Endothelial cell (in vitro differentiated cells): ENCODE results near the gene MMP11. TPM values are rescaled to one million over a fixed set of nuclear protein-coding genes. Genes with fewer than 3 reads are reported as not detected.

Experiments used
- DNase-seq: peaks from one replicate; pipeline ENCODE4 v3.0.0; 2021; ENCODE audit warnings: low spot score
- H3K27ac Mint-ChIP-seq: one replicate; pipeline ENCODE4 v1.8.0; 2021; ENCODE audit warnings: mixed read lengths, inconsistent platforms; ENCODE audit not compliant: unreplicated experiment
- H3K27me3 Mint-ChIP-seq: one replicate; pipeline ENCODE4 v1.8.0; 2021; ENCODE audit warnings: mild to moderate bottlenecking, moderate library complexity, mixed read lengths, inconsistent platforms; ENCODE audit not compliant: unreplicated experiment
- H3K36me3 Mint-ChIP-seq: one replicate; pipeline ENCODE4 v1.8.0; 2021; ENCODE audit warnings: mild to moderate bottlenecking, low read depth, mixed read lengths, inconsistent platforms; ENCODE audit not compliant: unreplicated experiment
- H3K4me1 Mint-ChIP-seq: one replicate; pipeline ENCODE4 v1.8.0; 2021; ENCODE audit warnings: mild to moderate bottlenecking, mixed read lengths, inconsistent platforms; ENCODE audit not compliant: unreplicated experiment
- H3K4me3 Mint-ChIP-seq: one replicate; pipeline ENCODE4 v1.8.0; 2021; ENCODE audit warnings: mild to moderate bottlenecking, mixed read lengths, inconsistent platforms; ENCODE audit not compliant: unreplicated experiment
- H3K9me3 Mint-ChIP-seq: one replicate; pipeline ENCODE4 v1.8.0; 2021; ENCODE audit warnings: mixed read lengths, inconsistent platforms; ENCODE audit not compliant: unreplicated experiment
- total RNA-seq: library from RNA; stranded (reverse); fragmentation: NEBNext Ultra II Directional; extraction: Animal tissue kit (Norgen Biotek cat#: 25700); gene quantifications from one replicate; pipeline ENCODE4 v1.2.1, GENCODE V29; 2021; ENCODE audit not compliant: unreplicated experiment
- TF ChIP-seq, protein P1 (sequence below): fragments of 200-600 bp; sonication (generic); IDR thresholded peaks from one replicate; pipeline ENCODE4 v1.5.0; 2021; ENCODE audit warnings: antibody characterized with exemption; ENCODE audit not compliant: unreplicated experiment

The MMP11 gene
- total RNA-seq, 1 donor from 2014 or later = 3.4 TPM

DNA sequence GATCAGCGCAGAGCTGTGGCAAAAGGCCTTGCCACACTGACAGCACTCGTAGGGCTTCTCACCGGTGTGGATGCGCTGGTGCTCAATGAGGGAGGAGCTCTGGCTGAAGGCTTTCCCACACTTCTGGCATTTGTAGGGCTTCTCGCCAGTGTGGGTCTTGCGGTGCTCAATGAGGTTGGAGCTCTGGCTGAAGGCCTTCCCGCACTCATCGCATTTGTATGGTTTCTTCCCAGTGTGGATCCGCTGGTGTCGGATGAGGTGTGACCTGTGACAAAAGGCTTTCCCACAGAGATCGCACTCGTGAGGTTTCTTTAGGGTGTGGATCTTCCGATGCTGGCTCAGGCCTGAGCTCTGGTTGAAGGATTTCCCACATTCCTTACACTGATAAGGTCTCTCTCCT lies 28.6 kb upstream of the MMP11 start:
- no peak for DNase-seq
- peaks cover 3% of the 10 kb centered on the region for H3K27me3 Mint-ChIP-seq
- H3K36me3 Mint-ChIP-seq = peaks cover 26% of the 10 kb centered on the region
- peak overlapping the region; percentile 72 for H3K4me3 Mint-ChIP-seq
- H3K9me3 Mint-ChIP-seq = no peaks in the 10 kb centered on the region
- peaks cover 3% of the 10 kb centered on the region for H3K4me1 Mint-ChIP-seq
- no peak overlapping the region for H3K27ac Mint-ChIP-seq
- TF ChIP-seq, protein P1, sequence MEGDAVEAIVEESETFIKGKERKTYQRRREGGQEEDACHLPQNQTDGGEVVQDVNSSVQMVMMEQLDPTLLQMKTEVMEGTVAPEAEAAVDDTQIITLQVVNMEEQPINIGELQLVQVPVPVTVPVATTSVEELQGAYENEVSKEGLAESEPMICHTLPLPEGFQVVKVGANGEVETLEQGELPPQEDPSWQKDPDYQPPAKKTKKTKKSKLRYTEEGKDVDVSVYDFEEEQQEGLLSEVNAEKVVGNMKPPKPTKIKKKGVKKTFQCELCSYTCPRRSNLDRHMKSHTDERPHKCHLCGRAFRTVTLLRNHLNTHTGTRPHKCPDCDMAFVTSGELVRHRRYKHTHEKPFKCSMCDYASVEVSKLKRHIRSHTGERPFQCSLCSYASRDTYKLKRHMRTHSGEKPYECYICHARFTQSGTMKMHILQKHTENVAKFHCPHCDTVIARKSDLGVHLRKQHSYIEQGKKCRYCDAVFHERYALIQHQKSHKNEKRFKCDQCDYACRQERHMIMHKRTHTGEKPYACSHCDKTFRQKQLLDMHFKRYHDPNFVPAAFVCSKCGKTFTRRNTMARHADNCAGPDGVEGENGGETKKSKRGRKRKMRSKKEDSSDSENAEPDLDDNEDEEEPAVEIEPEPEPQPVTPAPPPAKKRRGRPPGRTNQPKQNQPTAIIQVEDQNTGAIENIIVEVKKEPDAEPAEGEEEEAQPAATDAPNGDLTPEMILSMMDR = no peak

DNA sequence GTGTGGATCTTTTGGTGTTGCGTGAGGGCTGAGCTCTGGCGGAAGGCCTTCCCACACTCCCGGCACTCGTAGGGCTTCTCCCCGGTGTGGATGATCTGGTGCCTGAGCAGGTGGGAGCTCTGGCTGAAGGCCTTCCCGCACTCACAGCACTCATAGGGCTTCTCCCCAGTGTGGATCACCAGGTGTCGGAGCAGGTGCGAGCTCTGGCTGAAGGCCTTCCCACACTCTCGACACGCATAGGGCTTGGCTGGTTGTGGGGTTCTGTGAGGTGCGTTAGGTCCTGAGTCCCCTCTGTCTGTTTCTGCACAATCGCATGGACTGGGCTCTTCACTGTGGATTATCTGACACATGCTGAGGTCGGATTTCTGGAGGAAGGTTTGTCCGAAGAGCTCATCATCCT lies 28.2 kb upstream of the MMP11 start:
- Mint-ChIP-seq H3K27me3 (peaks cover 3% of the 10 kb centered on the region), H3K4me1 (peaks cover 3% of the 10 kb centered on the region), H3K9me3 (no peaks in the 10 kb centered on the region), H3K4me3 (peak overlapping the region; percentile 72), H3K27ac (no peak overlapping the region), H3K36me3 (peaks cover 26% of the 10 kb centered on the region)
- no peak for DNase-seq
- TF ChIP-seq, protein P1 = no peak

DNA sequence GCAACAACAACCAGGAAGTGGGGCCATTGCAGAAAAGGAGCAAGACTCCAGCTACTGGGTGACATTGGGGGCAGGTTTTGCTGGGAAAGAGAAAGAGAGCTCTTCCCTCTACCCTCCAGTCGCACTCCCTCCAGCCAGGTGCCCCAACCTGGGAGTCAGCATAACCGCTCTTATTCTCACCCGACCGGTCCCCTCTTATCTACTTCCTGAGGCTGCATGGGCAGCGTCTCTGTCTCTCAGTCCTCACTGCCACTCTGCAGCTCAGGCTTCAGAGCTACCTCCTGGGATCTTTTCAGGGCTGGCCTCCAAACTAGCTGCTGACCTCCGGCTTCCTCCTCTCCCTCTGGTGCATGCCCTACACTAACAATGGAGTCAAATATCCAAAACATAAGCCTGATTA lies 26.9 kb upstream of the MMP11 start:
- H3K9me3 Mint-ChIP-seq = no peaks in the 10 kb centered on the region
- DNase-seq = no peak
- peaks cover 4% of the 10 kb centered on the region for H3K27me3 Mint-ChIP-seq
- no peak overlapping the region for H3K4me3 Mint-ChIP-seq
- H3K36me3 Mint-ChIP-seq = peaks cover 26% of the 10 kb centered on the region
- H3K4me1 Mint-ChIP-seq = peaks cover 14% of the 10 kb centered on the region
- TF ChIP-seq, protein P1 = no peak
- H3K27ac Mint-ChIP-seq = no peak overlapping the region

DNA sequence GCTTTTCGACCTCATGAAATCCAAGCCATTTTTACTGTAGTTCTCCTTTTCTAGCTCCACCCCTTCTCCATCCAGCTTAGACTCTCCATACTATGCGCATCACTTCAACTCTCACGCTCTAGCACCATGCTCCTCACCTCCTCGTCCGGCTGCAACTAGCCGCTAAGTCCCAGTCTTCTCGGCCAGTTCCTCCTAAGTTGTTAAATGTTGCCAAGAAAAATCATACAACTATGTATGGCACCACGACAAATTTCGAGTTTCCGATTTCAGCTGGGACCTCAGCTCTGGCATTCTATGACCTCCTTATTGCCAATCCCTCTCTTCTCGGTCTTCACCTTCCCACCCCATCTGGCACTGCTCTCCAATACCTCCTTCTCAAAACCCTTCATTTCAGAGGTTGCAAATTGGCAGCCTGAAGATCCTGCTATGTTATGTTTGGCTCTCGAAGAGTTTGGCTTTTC lies 22.8 kb upstream of the MMP11 start:
- H3K4me1 Mint-ChIP-seq = peaks cover 14% of the 10 kb centered on the region
- H3K36me3 Mint-ChIP-seq = peaks cover 10% of the 10 kb centered on the region
- no peak for DNase-seq
- TF ChIP-seq, protein P1 = no peak
- peak overlapping the region; percentile 89 for H3K4me3 Mint-ChIP-seq
- H3K27me3 Mint-ChIP-seq = peaks cover 4% of the 10 kb centered on the region
- no peaks in the 10 kb centered on the region for H3K9me3 Mint-ChIP-seq
- H3K27ac Mint-ChIP-seq = no peak overlapping the region

DNA sequence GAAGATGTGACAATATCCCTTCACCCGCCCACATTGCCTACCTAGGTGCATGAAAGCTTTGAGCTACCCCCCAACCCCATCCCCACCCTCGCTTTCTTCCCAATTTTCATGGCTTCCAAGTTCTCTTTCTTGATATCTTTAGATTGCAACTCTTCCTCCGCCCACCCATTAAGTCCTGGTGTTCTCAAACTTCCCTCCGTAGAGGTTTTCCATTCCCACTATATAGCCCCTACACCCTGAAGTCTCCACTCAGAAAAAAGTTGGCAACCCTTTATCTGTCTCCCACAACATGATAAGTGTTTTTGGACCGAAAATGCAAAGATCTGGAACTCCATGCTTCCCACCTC lies 22.3 kb upstream of the MMP11 start:
- TF ChIP-seq, protein P1 = no peak

More for the DNA sequence above, 22.3 kb upstream of the MMP11 start:
- peaks cover 5% of the 10 kb centered on the region for H3K36me3 Mint-ChIP-seq
- H3K4me1 Mint-ChIP-seq = peaks cover 14% of the 10 kb centered on the region
- H3K27ac Mint-ChIP-seq = no peak overlapping the region
- H3K9me3 Mint-ChIP-seq = no peaks in the 10 kb centered on the region
- no peak for DNase-seq
- peak overlapping the region; percentile 89 for H3K4me3 Mint-ChIP-seq
- H3K27me3 Mint-ChIP-seq = peaks cover 4% of the 10 kb centered on the region
